Tibial artery (tissue), 4 donors: ENCODE data around the gene YBX2.
A peak's percentile ranks its signal among the peaks of the same experiment; 100 is the strongest.

Source experiments
- DNase-seq, 2 donors: peaks; one replicate each; pipeline ENCODE4 v3.0.0-alpha.2; 2019
- H3K27ac ChIP-seq, 2 donors: fragments of 200-600 bp; sonication (generic) in 1 of 2; 1 replicate in 1 of 2; 2 replicates in 1 of 2; pipeline ENCODE4 v1.5.1; 2018 to 2019; ENCODE audit warnings: mild to moderate bottlenecking in 1 of 2
- H3K27me3 ChIP-seq, 2 donors: fragments of 200-600 bp; sonication (generic) in 1 of 2; one replicate each; pipeline versions ENCODE4 v1.5.1 to v1.6.0; 2016 to 2019
- H3K36me3 ChIP-seq, 3 donors: fragments of 200-600 bp; sonication (generic) in 2 of 3; one replicate each; pipeline ENCODE4 v1.5.1; 2016 to 2019; ENCODE audit warnings: mild to moderate bottlenecking in 2 of 3
- H3K4me1 ChIP-seq, 4 donors: fragments of 200-600 bp; sonication (generic) in 2 of 4; 1 replicate in 3 of 4; 2 replicates in 1 of 4; pipeline ENCODE4 v1.5.1; 2016 to 2019
- H3K4me3 ChIP-seq, 2 donors: fragments of 200-600 bp; sonication (generic) in 1 of 2; 1 replicate in 1 of 2; 2 replicates in 1 of 2; pipeline ENCODE4 v1.5.1; 2018 to 2019; ENCODE audit warnings: mild to moderate bottlenecking in 2 of 2
- H3K9me3 ChIP-seq, 3 donors: fragments of 200-600 bp; sonication (generic) in 1 of 3; one replicate each; pipeline ENCODE4 v1.5.1; 2016 to 2019
- CTCF ChIP-seq, 2 experiments: fragments of 200-600 bp in 1 of 2; fragments of 450-650 bp in 1 of 2; IDR thresholded peaks; one replicate each; pipeline ENCODE4 v1.5.1; 2017 to 2019; ENCODE audit warnings: antibody characterized with exemption in 2 of 2, mild to moderate bottlenecking in 1 of 2, moderate library complexity in 1 of 2
- intact Hi-C: fragments of 100-400 bp; cut with DNase I; formaldehyde crosslinking; loops from one replicate; pipeline ENCODE4 v1.15.0; 2023; ENCODE audit warnings: low total_unique reads

Gene YBX2

GRCh38 chr17:7311110-7311705 is 16.8 kb upstream of the YBX2 start:
- Histone ChIP-seq H3K27ac (no peak overlapping the region), H3K36me3 (peaks cover 41 to 52% (median 47%) of the 10 kb centered on the region in 3 donors), H3K27me3 (no peaks in the 10 kb centered on the region), H3K4me1 (peaks cover 0 to 63% (median 51%) of the 10 kb centered on the region in 4 donors), H3K4me3 (no peak overlapping the region), H3K9me3 (no peaks in the 10 kb centered on the region)
- no peak for DNase-seq
- intact Hi-C loops: no loop called here
- no peak for TF ChIP-seq CTCF (IDR thresholded peaks at IDR 0.05)

- peak overlapping the region in 1 of 2 donors; percentile 98 for H3K4me3 ChIP-seq
- peak overlapping the region in 1 of 2 donors; percentile 95 for H3K27ac ChIP-seq
- no peak for TF ChIP-seq CTCF (IDR thresholded peaks at IDR 0.05)
- intact Hi-C loops: no loop called here
- H3K27me3 ChIP-seq: no peaks in the 10 kb centered on the region
- no peaks in the 10 kb centered on the region for H3K9me3 ChIP-seq
- DNase-seq: no peak
- H3K4me1 ChIP-seq: peaks cover 0 to 56% (median 45%) of the 10 kb centered on the region in 4 donors
- peaks cover 41 to 52% (median 47%) of the 10 kb centered on the region in 3 donors for H3K36me3 ChIP-seq
Measured at GRCh38 chr17:7309628-7310027, 15.2 kb upstream of the YBX2 start.

GRCh38 chr17:7308625-7309433 is 14.4 kb upstream of the YBX2 start:
- no peak for TF ChIP-seq CTCF (IDR thresholded peaks at IDR 0.05)
- Histone ChIP-seq H3K36me3 (peaks cover 39 to 47% (median 43%) of the 10 kb centered on the region in 3 donors), H3K4me1 (peaks cover 0 to 48% (median 37%) of the 10 kb centered on the region in 4 donors)

GRCh38 chr17:7307686-7308624 is 13.5 kb upstream of the YBX2 start:
- DNase-seq: peak in 1 of 2 donors; percentile 78
- H3K4me1 ChIP-seq: peaks cover 0 to 40% (median 31%) of the 10 kb centered on the region in 4 donors
- H3K36me3 ChIP-seq: peaks cover 31 to 38% (median 34%) of the 10 kb centered on the region in 3 donors
- TF ChIP-seq CTCF (IDR thresholded peaks at IDR 0.05): peak in 1 of 2 experiments; percentile 11
- H3K27me3 ChIP-seq: no peaks in the 10 kb centered on the region
- peak overlapping the region; percentile 91 to 98 for H3K4me3 ChIP-seq
- intact Hi-C loops: no loop called here
- no peaks in the 10 kb centered on the region for H3K9me3 ChIP-seq
- peak overlapping the region; percentile 95 to 99 for H3K27ac ChIP-seq

More at GRCh38 chr17:7308625-7309433, 14.4 kb upstream of the YBX2 start:
- intact Hi-C loops: no loop called here
- DNase-seq: peak; percentile 80 to 87
- Histone ChIP-seq H3K27me3 (no peaks in the 10 kb centered on the region), H3K9me3 (no peaks in the 10 kb centered on the region), H3K27ac (peak overlapping the region; percentile 95 to 99), H3K4me3 (peak overlapping the region; percentile 91 to 98)
